Tibial nerve (tissue), 4 donors: ENCODE results near the gene SORCS2. TPM values are rescaled to one million over a fixed set of nuclear protein-coding genes. Genes with fewer than 3 reads are reported as not detected.

Experiments used
- DNase-seq, 2 donors: peaks; one replicate each; pipeline ENCODE4 v3.0.0-alpha.2; 2019; ENCODE audit warnings: low spot score in 2 of 2
- H3K27ac ChIP-seq, 4 donors: fragments of 200-600 bp; sonication (generic) in 3 of 4; one replicate each; pipeline ENCODE4 v1.5.1; 2017 to 2019; ENCODE audit warnings: mild to moderate bottlenecking in 1 of 4
- H3K27me3 ChIP-seq, 2 donors: fragments of 200-600 bp; sonication (generic) in 1 of 2; one replicate each; pipeline versions ENCODE4 v1.5.1 to v1.6.0; 2017 to 2019
- H3K36me3 ChIP-seq, 3 donors: fragments of 200-600 bp; sonication (generic); one replicate each; pipeline ENCODE4 v1.5.1; 2018 to 2019
- H3K4me1 ChIP-seq, 4 donors: fragments of 200-600 bp; sonication (generic) in 3 of 4; one replicate each; pipeline ENCODE4 v1.5.1; 2017 to 2019
- H3K4me3 ChIP-seq, 4 donors: fragments of 200-600 bp; sonication (generic) in 3 of 4; one replicate each; pipeline ENCODE4 v1.5.1; 2017 to 2019; ENCODE audit warnings: mild to moderate bottlenecking in 1 of 4, moderate library complexity in 1 of 4
- H3K9me3 ChIP-seq, 4 donors: fragments of 200-600 bp; sonication (generic) in 3 of 4; one replicate each; pipeline ENCODE4 v1.5.1; 2017 to 2019
- EP300 ChIP-seq, 2 donors: sonication (generic); formaldehyde crosslinking; IDR thresholded peaks; one replicate each; pipeline ENCODE4 v1.6.1; 2017; ENCODE audit warnings: antibody characterized with exemption in 2 of 2, mild to moderate bottlenecking in 1 of 2
- POLR2A ChIP-seq, 2 donors: fragments of 450-650 bp; IDR thresholded peaks; one replicate each; pipeline ENCODE4 v1.6.1; 2017; ENCODE audit warnings: antibody characterized with exemption in 2 of 2, mild to moderate bottlenecking in 2 of 2, moderate library complexity in 2 of 2
- WGBS, 2 donors: methylation state at CpG; one replicate each; pipeline ENCODE4 v1.1.5; 2018; 5-methylcytosine and 5-hydroxymethylcytosine counted together
- total RNA-seq, 4 donors: library from RNA; depleted of rRNA; stranded (reverse); fragments of >200 nt; gene quantifications; one replicate each; pipeline ENCODE4 v1.1.0, GENCODE V29; 2016
- TF ChIP-seq, protein P1 (sequence below), 5 experiments: fragments of 200-600 bp in 3 of 5; fragments of 450-650 bp in 2 of 5; sonication (generic) in 3 of 5; IDR thresholded peaks; one replicate each; pipeline ENCODE4 v1.5.1; 2016 to 2019; ENCODE audit warnings: antibody characterized with exemption in 5 of 5, mild to moderate bottlenecking in 3 of 5, moderate library complexity in 2 of 5

The SORCS2 gene
- total RNA-seq, 4 donors from 2014 or later = 15.6 to 48.9 (median 38.3) TPM

GRCh38 chr4:7432531-7433375 lies 240.4 kb downstream of the SORCS2 start:
- DNase-seq = no peak
- 85 to 93% methylated on average over 21 to 23 of the region's 23 CpGs for WGBS, 2 donors
- Histone ChIP-seq H3K9me3 (no peaks in the 10 kb centered on the region), H3K36me3 (no peaks in the 10 kb centered on the region), H3K4me1 (peaks cover 0 to 37% (median 0%) of the 10 kb centered on the region in 4 donors), H3K27ac (no peak overlapping the region), H3K4me3 (no peak overlapping the region), H3K27me3 (no peaks in the 10 kb centered on the region)
- TF ChIP-seq, protein P1, sequence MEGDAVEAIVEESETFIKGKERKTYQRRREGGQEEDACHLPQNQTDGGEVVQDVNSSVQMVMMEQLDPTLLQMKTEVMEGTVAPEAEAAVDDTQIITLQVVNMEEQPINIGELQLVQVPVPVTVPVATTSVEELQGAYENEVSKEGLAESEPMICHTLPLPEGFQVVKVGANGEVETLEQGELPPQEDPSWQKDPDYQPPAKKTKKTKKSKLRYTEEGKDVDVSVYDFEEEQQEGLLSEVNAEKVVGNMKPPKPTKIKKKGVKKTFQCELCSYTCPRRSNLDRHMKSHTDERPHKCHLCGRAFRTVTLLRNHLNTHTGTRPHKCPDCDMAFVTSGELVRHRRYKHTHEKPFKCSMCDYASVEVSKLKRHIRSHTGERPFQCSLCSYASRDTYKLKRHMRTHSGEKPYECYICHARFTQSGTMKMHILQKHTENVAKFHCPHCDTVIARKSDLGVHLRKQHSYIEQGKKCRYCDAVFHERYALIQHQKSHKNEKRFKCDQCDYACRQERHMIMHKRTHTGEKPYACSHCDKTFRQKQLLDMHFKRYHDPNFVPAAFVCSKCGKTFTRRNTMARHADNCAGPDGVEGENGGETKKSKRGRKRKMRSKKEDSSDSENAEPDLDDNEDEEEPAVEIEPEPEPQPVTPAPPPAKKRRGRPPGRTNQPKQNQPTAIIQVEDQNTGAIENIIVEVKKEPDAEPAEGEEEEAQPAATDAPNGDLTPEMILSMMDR (IDR thresholded peaks at IDR 0.05) = no peak
- TF ChIP-seq POLR2A (IDR thresholded peaks at IDR 0.05) (no peak), EP300 (IDR thresholded peaks at IDR 0.05) (no peak)

DNA sequence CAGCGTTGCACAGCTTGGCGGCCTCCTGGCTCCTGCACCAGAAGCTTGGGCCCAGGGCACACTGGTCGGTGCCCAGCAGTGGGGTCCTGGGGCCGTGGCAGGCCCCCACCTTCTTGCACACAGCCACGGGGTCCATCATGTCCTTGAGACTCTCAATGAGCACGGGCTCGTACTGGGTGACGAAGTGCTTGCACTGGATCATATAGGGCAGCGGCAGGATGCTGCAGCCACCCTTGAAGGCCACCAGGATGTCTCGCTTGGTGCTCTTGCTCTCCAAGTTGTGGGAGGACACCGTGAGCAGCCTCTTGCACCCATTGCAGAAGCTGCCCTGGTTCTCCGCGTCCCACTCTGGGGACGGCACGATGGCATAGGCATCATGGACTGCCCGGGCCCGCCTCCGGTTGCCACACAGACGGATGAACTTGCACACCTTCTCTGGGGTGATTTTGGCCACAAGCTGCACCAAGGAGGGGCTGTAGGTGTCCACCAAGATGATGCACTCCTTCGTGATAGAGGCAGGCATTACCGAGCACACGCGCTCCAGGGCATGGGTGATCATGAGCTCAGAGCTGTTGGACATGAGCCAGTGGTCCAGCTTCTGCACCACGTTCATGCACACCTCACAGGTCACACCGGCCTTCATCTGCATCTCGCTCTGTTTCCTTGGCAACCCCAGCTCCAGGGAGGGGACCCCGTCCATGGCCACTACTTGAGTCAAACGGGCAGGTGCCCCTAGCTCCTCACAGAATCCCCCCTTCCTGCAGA lies 241.2 kb downstream of the SORCS2 start:
- Histone ChIP-seq H3K27ac (no peak overlapping the region), H3K4me1 (peaks cover 0 to 31% (median 0%) of the 10 kb centered on the region in 4 donors), H3K36me3 (no peaks in the 10 kb centered on the region), H3K9me3 (no peaks in the 10 kb centered on the region), H3K4me3 (no peak overlapping the region), H3K27me3 (no peaks in the 10 kb centered on the region)
- DNase-seq = no peak
- TF ChIP-seq, protein P1 (IDR thresholded peaks at IDR 0.05) = no peak
- TF ChIP-seq EP300 (IDR thresholded peaks at IDR 0.05) (no peak), POLR2A (IDR thresholded peaks at IDR 0.05) (no peak)
- 86 to 91% methylated on average over 27 to 28 of the region's 28 CpGs for WGBS, 2 donors

DNA sequence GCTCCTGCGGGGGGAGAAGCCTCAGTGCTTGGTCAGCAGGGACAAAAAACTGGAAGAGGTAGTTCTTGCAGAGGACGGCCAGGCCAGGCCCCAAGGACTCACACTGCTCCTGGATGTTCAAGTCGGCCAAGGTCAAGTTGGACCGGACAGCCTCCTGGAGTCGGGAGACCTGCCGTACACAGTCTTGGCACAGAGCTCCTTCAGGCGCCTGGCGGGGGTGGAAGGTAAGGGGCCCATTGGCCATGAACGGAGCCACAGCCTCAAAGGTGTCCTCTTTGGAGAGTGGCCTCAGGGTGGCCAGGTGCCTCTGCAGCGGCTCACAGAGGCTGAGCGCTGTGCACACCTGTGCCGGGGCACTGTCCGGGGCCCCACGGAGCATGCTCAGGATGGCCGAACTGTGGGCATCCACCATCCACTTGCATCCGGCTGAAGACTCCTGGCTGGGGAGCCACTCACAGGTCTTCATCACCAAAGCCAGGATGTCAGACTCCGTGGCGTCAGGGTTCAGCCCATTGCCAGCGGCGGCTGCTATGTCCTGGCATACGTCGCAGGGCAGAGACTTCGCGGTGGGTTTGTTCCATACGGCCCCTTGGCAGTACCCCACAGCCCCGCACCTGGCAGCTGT lies 241.9 kb downstream of the SORCS2 start:
- no peak for DNase-seq
- no peak overlapping the region for H3K27ac ChIP-seq
- TF ChIP-seq, protein P1 (IDR thresholded peaks at IDR 0.05) = no peak
- no peak for TF ChIP-seq POLR2A (IDR thresholded peaks at IDR 0.05)
- no peak for TF ChIP-seq EP300 (IDR thresholded peaks at IDR 0.05)
- peaks cover 0 to 31% (median 0%) of the 10 kb centered on the region in 4 donors for H3K4me1 ChIP-seq
- no peak overlapping the region for H3K4me3 ChIP-seq
- no peaks in the 10 kb centered on the region for H3K36me3 ChIP-seq
- no peaks in the 10 kb centered on the region for H3K27me3 ChIP-seq
- no peaks in the 10 kb centered on the region for H3K9me3 ChIP-seq
- WGBS, 2 donors = 84% methylated on average over 16 to 18 of the region's 26 CpGs

DNA sequence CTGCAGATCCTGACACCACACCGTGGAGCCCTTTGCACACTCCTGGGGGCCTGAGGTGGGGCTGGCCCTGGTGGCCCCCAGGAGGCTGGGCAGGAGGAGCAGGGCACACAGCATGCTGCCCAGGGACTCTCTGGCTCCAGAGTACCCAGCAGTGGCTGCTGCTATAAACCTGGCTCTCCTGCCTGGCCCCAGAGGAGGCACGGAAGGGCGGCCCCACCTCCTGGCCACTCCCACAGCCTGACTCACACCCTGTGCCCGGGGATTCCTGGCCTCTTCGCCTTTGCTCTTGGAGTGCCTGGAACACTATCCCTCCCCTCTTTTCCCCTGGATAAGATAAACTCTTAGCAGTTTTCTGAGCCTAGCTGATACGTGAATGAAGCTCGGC lies 242.4 kb downstream of the SORCS2 start, which contains the start of gene PSAPL1:
TSS of gene PSAPL1 (minus strand) at position 165 of the 385 bp plus-strand sequence. CDS start at position 114, 51 bp downstream.
- H3K9me3 ChIP-seq = no peaks in the 10 kb centered on the region
- H3K36me3 ChIP-seq = no peaks in the 10 kb centered on the region
- WGBS, 2 donors = 40 to 42% methylated on average over 7 of the region's 7 CpGs
- H3K4me1 ChIP-seq = peaks cover 0 to 27% (median 0%) of the 10 kb centered on the region in 4 donors
- no peak for TF ChIP-seq POLR2A (IDR thresholded peaks at IDR 0.05)
- TF ChIP-seq, protein P1 (IDR thresholded peaks at IDR 0.05) = no peak
- no peak for TF ChIP-seq EP300 (IDR thresholded peaks at IDR 0.05)
- H3K27ac ChIP-seq = peak within 1 kb of the TSS in 1 of 4 donors; percentile 4
- H3K4me3 ChIP-seq = no peak within 1 kb of the TSS
- no peaks in the 10 kb centered on the region for H3K27me3 ChIP-seq
- no peak for DNase-seq
